ENCODE measurements around the gene OR10A5.
"Not testable (repeated sequence)": the region's sequence is repeated elsewhere in the genome, so short reads cannot be mapped to it uniquely, and the experiment has no call there.

The OR10A5 gene, protein sequence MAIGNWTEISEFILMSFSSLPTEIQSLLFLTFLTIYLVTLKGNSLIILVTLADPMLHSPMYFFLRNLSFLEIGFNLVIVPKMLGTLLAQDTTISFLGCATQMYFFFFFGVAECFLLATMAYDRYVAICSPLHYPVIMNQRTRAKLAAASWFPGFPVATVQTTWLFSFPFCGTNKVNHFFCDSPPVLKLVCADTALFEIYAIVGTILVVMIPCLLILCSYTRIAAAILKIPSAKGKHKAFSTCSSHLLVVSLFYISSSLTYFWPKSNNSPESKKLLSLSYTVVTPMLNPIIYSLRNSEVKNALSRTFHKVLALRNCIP

DNA sequence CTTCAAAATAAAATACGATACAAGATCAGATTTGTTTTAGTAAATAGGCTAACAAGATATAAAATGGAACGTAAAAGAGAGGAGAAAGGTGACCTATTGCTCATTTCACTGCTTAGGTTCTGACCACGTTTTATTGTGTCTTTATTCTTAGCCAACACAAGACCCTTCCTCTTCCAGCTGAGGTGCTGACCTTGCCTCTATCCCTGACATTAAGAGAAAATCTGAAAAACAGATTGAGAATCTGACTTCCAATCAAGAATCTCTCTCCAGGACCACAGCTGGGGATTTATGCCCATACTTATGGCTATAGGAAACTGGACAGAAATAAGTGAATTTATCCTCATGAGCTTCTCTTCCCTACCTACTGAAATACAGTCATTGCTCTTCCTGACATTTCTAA lies at the start of gene OR10A5:
Gene OR10A5 (plus strand): TSS at position 301 of the 400 bp plus-strand sequence. CDS start 0 bp downstream, at position 301.
- DNase-seq (ENCODE audit: low read depth): no peak

DNA sequence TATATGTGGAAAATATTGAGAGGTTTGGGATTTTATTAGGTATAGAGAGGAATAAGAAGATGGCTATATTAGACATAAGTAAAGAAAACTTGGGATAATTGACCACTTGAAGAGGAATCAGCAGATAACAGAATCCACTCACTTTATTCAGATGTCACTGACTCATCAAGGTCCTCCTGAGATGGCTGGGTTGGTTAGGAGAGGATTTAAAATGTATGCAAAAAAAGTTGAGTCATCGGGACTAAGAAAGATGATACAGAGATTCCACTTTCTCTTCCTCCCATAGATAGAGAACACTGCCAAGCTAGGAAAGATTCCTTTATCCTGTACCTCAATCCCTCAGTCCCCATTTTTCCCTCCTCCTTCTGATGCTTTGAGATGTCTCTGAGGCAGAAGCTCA lies 46.1 kb upstream of the OR10A5 start, which contains the start of gene OR6A2:
Gene OR6A2 (minus strand): TSS at position 288 of the 400 bp plus-strand sequence. CDS start 3,981 bp downstream, outside the sequence.
- no peak for DNase-seq (ENCODE audit: low read depth)

DNA sequence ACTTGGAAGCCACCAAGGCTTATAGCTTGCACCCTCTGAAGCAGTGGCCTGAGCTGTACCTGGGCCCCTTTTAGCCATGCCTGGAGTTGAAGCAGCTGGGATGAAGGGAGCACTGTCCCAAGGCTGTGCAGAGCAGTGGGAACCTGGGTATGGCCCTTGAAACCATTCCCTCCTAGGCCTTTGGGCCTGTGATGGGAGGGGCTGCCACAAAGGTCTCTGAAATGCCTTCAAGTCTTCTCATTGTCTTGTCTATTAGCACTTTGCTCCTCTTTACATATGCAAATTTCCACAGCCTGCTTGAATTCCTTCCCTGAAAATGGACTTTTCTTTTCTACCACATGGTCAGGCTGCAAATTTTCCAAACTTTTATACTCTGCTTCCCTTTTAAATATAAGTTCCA lies 44.4 kb upstream of the OR10A5 start:
- not testable (repeated sequence) for DNase-seq (ENCODE audit: low read depth)

DNA sequence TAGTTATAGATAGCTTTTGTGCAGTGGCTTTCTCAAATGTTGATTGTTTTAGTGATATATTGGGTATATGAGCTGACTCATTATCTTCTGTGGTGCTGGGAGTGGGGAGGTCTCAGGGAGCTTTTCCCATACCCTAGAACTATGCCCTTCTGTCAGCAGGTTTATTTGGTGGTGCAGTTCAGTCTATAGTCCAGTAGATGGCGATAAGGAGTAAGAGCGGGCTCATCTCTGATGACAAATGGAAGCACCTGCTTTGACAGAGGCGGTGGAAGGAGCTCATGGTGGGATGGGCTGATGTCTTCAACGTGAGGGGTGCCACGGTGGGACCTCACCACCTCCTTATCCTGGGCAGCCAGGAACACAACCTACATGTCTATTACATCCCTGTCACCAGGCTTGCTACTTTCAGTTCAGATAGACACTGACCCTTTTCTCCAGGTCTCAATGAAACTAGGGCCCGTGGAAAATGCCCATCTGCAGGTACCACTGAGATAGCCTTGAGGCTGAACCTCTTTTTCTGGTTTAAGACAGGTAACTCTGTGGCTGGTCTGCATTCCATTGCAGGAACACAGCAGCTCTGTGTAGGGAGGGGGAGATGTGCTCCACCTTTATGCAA lies 33.0 kb upstream of the OR10A5 start:
- DNase-seq (ENCODE audit: low read depth): no peak

DNA sequence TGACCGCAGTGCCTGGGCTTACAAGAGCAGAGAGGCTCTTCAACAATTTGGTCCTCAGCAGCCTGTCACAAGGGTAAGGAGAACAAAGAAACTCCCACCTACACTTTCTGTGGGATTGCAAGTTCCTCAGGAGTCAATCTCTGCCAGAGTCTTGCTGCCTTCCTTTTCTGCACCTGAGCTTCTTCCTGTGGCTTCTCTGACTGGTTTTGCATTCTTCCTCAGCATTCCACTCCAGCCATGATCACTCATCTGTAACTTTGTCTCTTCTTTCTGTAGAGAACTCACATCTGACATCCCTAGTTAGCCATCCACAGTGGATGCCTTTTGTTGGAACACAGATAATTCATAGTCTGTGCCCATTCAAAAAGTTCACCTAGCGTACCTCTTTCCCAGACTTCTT lies 31.8 kb upstream of the OR10A5 start:
- DNase-seq (ENCODE audit: low read depth): no peak

DNA sequence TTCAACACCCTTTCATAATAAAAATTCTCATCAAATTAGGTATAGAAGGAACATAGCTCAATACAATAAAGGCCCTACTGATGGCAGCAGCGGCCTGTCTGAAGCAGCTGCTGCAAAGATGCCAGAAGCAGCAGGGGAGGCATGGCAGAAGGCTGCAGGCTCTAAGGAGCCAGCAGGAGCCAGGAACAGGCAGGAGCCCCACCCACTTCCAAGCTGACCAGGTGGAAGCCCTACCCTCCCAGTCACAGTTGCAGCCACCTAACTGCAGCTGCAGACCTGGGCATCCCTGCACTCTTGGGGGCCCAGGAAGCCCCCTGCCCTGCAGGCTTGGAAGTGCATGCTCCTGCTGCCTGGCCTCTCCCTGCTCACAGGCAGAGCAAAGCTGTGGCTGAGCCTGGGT lies 27.8 kb upstream of the OR10A5 start:
- no peak for DNase-seq (ENCODE audit: low read depth)

DNA sequence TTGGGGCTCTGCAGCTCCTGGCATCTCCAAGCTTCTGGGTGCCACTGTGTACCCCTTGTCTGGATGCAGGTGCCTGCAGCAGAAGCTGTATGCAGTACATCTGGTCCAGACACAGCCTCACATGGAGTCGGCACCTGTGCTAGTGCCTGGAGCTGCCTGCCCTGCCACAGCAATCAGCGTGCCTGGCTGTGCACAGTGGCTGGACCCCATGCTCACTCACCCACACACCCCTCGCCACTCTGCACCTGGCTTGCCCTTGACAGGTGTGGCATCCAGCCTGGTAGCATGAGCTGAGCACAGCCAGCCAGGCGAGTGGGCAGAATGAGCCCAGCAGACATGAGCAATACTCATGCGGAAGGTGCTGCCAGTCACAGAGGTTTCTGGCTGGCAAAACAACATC lies 26.5 kb upstream of the OR10A5 start:
- DNase-seq (ENCODE audit: low read depth): no peak

DNA sequence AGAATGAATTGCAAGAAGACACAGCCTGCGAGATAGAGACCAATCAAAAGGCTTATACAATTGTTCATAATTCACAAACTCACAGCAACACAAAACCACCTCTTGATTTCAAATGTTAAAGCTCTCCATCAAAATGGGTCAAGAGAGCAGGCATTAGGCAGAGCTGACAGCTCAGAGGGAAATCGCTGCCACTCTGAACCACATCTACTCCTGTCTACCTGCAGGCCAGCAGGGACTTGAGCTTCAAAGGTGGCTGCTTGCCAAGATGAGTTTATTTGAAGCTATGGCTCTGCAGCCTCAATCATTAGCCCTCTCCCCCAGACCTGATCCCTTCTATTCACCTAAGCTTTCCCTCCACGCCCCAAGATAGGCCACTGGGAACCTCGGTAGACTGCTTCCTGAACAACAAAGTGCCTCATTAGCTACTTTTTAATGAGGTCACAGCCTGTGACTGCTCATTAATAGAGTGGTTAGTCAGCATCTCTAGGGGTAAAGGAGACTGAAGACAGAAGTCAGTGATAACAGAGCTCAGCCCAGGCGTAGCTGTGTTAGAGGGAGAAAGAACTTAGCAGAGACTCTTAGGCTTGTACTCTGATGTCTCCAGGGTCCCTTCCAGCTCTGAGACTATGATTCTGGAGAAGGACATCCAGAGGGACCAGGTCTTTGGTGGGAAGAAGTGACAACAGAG lies 21.2 kb upstream of the OR10A5 start:
- DNase-seq (ENCODE audit: low read depth): no peak

DNA sequence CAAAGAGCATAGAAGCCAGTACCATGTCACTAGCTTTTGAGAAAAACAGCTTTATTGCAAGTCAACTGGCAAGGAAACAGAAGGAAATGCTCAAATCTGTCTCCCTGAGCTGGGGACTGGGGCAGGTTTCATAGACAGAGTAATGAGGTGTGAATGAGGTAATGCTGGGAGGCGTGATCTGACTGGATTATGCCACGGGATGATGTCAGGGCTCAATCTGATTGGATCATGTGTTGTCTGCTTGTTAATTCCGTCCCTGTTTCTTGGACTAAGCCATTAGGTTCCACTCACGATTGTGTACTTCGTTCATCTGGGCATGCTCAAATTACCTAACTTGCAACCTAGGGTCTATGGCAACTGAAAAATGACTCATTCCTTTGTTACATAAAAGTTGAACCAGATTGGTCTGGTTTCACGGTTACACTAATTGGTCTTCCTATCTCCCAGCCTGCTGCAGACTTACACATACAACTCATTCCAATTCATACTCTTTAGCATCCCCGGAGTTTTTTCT lies 20.2 kb upstream of the OR10A5 start:
- no peak for DNase-seq (ENCODE audit: low read depth)

DNA sequence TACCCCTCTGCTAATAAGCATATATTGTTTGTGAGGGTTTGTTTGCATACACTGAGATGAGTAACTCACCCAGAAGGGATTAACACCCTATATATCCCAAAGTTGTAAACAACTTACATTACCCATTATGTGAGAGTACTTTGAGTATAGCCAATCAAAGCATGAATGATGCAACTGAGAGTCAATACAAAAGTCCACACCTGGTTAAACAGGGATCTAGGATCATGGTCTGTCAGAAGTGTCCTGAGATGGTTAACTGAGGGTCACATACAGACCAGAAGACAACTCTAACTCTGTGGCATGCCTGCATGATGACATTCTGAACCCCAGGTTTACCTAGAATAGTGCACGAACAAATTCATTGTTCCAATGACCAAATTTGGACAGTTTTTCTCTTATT lies 17.4 kb upstream of the OR10A5 start:
- DNase-seq (ENCODE audit: low read depth): no peak

DNA sequence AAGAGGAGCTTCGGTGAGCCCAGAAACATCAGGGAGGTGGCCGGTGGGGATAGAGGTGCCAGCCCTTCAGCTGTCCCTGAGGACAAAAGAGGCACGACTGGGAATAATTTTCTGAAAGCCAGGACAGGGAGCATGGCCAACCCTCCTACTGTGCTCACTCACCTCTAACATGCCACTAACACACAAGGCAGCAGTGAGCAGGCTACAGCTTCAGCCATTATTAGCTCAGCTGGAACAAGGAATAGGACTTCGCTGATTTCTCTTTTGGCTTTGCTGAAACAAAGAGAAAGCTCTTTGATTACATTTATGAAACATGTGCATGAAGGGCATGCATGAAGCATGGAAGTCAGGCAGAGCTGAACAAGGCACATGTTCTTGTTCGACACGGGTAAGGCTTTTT lies 12.1 kb upstream of the OR10A5 start:
- no peak for DNase-seq (ENCODE audit: low read depth)

DNA sequence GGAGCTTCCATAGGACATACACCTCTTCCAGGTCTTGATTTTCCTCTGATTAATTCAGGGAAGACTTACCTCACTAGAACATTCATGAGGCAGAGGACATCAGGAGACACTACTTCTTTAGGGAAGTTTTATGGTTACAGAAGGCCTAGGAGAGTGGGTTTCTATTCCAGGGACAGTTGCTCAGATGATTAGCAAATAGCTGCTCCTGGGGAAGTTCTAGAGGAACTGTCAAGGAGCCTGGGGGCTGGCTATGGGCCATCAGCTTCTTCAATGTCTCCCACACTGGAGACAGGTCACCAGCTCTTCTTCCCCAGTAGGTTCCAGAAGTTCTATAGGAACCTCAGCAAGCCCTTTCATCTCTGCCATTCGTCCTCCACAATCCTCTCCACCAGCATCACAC lies 11.5 kb upstream of the OR10A5 start:
- DNase-seq (ENCODE audit: low read depth): no peak

DNA sequence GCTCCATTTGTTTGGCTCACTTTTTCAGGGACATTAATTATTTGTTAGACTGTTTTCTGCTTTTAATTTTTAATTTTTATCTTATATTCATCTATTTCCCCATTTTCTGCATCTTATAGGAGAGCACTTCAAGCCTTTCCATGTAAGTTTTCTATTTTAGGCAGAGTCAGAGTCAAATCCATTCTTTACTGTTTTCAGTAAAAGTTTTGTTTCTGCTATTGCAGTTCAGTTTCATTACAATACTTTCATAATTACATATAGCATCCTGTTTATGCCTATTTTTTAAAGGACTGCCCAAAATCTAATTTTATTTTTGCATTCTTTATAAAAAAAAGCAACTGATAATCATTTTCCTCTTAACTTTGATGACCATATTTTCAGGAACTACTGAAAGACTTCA lies 3.8 kb upstream of the OR10A5 start:
- no peak for DNase-seq (ENCODE audit: low read depth)

DNA sequence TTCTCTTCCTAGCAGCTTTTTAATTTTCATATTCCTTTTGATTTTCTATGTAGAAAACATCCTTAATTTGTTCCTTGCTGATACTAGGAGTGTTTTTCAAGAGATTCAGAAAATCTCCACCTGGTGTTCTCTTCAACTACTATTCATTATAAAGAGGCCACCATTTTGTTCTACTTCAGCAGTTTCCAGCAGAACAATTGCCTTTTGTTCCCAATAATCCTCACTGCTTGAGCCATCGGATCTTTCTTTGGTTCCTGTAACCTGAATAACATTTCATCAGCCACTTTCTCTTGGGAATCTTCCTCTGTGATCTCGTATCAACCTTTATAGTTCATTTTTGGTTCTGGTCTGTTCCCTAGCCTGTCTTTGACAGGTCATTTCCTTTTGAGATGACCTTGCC lies 1.8 kb upstream of the OR10A5 start:
- no peak for DNase-seq (ENCODE audit: low read depth)

DNA sequence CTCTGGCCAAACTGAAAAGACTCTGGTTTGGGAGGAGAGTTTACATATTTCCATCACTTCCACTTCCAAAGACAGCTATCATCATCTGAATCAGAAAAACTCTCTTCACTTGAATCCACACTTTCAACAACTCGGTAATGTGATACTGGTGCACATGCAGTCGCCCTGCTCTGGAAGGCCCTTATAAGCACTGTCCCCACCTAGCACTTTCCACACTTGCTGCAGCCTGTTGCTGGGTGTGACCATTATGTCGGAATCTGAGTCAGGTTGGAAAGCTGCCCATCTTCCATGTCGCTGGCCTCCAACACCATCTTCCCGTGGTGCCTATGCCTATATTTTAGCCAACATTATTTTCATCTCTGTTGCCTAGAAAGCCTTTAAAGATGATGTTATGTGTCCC lies 1.1 kb upstream of the OR10A5 start:
- DNase-seq (ENCODE audit: low read depth): no peak

DNA sequence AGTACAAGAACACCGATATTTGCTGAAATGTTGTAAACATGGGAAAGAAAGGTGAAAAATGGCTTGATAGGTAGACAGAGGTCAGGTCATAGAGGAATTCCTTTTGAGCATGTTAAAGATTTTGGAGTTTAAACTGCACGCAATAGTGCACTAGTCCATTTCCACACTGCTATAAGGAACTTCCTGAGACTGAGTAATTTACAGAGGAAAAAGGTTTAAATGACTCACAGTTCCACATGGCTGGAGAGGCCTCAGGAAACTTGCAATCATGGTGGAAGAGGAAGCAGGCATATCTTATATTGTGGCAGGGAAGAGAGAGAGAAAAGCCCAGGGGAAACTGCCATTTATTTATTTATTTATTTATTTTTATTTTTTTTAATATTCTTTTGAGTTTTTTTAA lies 5.0 kb downstream of the OR10A5 start:
- DNase-seq (ENCODE audit: low read depth): no peak

DNA sequence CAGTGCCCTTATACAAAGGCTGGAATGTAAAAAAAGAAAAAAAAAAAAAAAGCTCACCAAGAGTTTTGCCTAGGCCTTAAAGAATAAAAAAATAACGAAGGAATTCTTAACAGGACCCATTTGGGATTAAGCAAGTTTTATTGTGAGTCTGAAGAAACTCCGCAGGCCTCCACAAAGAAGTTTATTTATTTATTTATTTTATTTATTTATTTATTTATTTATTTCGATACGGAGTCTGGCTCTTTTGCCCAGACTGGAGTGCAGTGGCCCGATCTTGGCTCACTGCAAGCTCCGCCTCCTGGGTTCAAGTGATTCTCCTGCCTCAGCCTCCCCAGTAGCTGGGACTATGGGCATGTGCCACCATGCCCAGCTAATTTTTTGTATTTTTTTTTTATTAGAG lies 9.3 kb downstream of the OR10A5 start:
- DNase-seq (ENCODE audit: low read depth): not testable (repeated sequence)

DNA sequence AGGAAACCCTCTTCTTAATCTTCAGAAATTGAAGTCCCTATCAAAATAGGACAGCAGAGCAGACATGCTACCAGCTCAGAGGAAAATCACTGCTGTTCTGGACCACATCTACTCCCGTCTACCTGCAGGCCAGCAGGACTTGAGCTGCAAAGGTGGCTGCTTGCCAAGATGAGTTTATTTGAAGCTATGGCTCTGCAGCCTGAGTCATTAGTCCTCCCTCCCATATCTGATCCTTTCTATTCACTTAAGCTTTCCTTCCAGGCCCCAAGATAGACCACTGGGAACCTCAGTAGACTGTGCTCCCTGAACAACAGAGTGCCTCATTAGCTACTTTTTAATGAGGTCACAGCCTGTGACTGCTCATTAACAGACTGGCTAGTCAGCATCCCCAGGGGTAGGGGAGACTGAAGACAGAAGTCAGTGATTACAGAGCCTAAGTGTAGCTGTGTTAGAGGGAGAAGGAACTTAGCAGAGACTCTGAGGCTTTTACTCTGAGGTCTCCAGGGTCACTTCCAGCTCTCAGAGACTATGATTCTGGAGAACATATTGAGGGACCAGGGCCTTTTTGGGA lies 10.6 kb downstream of the OR10A5 start:
- DNase-seq (ENCODE audit: low read depth): no peak

DNA sequence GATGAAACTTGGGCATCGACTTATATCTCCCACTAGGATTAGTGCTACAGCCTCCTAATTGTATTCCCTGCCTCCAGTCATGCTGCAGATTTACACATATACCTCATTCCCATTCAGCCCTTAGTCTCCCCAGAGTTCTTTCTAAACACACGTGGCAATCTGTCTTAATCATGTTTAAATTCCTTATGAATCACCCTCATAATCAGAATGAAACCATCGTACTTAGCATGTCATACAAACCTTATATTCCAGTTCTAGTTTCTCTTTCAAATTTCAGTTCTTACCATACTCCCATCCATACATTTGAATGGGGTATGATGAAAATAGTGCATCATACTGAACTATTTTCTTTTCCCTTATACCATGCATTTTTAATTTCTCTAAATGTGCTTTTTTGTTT lies 11.4 kb downstream of the OR10A5 start:
- no peak for DNase-seq (ENCODE audit: low read depth)

DNA sequence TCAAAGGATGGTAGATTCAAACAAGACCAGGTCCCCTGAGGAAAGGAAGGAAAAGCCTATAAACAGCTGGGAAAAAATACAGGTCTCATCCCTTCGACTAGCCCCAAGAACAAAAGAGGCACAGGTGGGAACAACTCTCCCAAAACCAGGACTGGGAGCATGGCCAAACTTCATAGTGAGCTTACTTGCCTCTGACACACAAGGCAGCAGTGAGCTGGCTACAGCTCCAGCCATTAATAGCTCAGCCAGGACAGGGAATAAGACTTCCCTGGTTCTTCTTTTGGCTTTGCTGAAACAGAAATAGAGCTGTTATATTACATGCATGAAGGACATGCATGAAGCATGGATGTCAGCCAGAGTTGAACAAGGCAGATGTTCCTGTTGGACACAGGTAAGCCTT lies 17.5 kb downstream of the OR10A5 start, which contains the start of gene OR10A2:
Gene OR10A2 (plus strand): TSS at position 97 of the 400 bp plus-strand sequence. CDS start 6,698 bp downstream, outside the sequence.
- no peak for DNase-seq (ENCODE audit: low read depth)

DNA sequence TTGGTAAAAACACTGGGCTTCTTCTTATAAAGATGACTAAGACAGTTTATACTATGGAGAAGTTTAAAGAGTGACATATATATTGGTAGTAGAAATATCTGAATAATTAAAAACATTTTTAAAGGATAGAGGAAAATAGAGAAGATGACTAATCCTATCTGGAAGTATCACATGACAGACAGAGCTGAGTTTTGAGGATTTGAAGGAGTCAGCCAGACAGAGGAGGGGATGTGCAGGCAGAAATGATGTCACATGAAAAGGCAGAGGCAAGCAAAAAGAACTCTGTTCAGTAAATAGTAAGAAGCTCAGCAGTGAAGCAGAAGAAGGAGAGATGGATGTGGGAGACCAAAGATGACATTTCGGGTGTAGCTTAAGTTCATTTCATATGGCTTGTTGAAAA lies 19.0 kb downstream of the OR10A5 start:
- DNase-seq (ENCODE audit: low read depth): no peak

DNA sequence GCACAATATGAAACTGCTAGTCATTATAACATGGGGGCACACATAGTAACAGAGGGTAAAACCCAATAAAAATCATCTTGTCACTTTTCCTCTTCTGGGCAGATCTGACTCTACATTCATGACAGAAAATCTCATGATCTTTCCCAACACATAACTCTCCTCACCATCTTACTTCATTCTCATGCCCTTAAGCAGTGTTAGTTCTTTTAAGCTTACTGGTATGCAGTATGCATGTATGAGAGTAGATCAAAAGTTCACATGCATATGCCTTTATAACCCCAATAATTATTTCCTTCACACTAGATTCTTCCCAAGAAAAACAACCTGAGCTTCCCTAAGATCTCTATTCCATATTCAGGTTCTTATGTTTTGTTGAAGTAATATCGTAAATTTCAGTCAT lies 25.8 kb downstream of the OR10A5 start:
- DNase-seq (ENCODE audit: low read depth): no peak

DNA sequence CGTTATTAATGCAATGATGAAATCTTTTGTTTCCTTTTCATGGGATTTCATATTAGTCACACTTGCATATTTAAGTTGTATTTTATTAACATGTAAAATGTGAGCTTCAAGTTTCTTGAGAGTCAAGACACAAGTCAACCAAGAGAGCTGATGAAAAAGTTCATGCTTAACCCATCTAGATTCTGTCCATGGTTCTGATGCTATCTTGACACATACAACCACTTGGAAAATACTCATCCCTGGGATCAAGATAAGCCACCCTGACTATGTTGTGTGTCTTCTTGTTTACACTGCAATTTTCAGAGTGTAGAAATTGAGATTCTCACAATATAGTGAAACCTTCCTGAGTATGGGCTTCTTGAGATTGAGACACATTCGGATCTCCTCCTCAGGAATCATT lies 30.3 kb downstream of the OR10A5 start:
- no peak for DNase-seq (ENCODE audit: low read depth)

All from T-helper 22 cell (primary cell).